Dendritic cell treated with granulocyte-macrophage colony-stimulating factor and Interleukin-4, amounts not matched to agents 40 ng/mL and 50 ng/mL, for 4 days (primary cell): ENCODE measurements around the gene TAS2R60.
A peak's percentile ranks its signal among the peaks of the same experiment; 100 is the strongest.
"Not testable (repeated sequence)": the region's sequence is repeated elsewhere in the genome, so short reads cannot be mapped to it uniquely, and the experiment has no call there.

Experiments
- H3K27ac Mint-ChIP-seq: one replicate; pipeline ENCODE4 v1.8.0; 2022; ENCODE audit warnings: mild to moderate bottlenecking, mixed read lengths
- H3K27me3 Mint-ChIP-seq: one replicate; pipeline ENCODE4 v1.8.0; 2022; ENCODE audit warnings: mild to moderate bottlenecking, mixed read lengths
- H3K36me3 Mint-ChIP-seq: one replicate; pipeline ENCODE4 v1.8.0; 2022; ENCODE audit warnings: low read depth, mixed read lengths
- H3K4me1 Mint-ChIP-seq: one replicate; pipeline ENCODE4 v1.8.0; 2022; ENCODE audit warnings: low read depth, mixed read lengths
- H3K4me3 Mint-ChIP-seq: one replicate; pipeline ENCODE4 v1.8.0; 2022; ENCODE audit warnings: mild to moderate bottlenecking, moderate library complexity, mixed read lengths
- H3K9me3 Mint-ChIP-seq: one replicate; pipeline ENCODE4 v1.8.0; 2022; ENCODE audit warnings: mixed read lengths
- intact Hi-C: fragments of 100-400 bp; cut with micrococcal nuclease; formaldehyde crosslinking; loops from one replicate; pipeline ENCODE4 v1.15.0; 2022

TAS2R60 gene

DNA sequence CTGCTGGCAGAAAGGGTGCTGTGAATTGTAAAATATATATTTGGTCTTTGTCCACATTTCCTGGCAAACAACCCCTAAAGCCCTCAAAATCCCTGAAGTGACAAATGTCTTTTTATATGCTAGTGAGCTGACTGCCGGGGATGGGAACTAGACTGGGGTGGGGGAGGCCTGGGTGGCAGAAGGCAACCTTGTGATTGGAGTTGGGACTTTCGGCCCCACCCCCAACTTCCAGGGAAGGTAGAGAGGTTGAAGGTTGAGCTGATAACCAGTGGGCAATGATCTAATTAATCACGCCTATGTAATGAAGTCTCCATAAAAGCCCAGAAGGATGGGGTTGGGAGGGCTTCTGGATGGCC, 37.3 kb upstream of the TAS2R60 start:
- H3K4me1 Mint-ChIP-seq: peaks cover 46% of the 10 kb centered on the region
- intact Hi-C loops: no loop called here

DNA sequence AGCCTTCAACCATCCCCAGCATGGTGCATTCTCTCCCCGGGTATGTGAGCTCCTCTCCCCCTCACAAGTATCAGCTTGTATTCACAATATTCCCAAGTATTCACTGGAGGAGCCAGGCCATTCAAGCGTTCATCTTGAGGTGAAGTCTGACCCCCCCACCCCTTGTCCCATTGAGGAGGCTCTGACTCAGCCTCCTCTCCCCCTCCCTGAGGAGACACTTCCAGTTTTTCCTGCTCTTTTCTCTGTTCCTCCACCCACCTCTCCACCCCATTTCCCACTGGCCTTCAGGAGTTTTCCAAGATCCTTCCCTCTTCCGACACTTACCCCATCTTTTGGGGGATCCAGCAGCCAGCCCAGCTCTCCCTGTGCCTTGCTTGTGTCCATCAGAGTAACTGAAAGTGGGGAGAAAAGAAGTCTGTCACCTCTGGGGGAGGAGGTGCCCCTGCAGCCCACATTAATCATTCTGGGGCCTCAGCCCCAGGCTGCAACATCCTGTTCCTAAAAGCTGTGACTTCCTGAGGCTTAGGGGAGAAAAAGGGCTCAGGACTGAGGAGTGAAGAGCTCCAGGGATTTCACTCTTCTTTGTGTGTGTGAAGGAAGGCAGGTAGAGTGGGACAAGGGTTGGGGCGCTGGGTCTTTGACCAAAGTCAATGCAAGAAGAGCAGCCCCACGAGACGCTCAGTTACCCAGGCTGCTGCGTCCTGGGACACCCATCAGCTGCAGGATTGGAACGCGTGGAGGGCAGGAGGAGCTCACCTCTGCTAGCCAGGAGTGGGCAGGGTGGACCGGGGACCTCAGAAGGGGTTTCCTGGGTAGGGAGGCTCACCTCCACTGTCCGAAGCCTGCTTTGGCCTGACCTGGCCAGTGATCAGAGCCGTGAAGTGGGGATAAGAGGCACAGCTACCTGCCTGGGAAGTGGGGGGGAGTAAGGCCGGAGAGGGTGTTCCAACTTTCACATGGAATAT, 35.7 kb upstream of the TAS2R60 start:
- Mint-ChIP-seq H3K9me3 (no peaks in the 10 kb centered on the region), H3K27me3 (peaks cover 8% of the 10 kb centered on the region), H3K36me3 (no peaks in the 10 kb centered on the region), H3K27ac (peak overlapping the region; percentile 5), H3K4me3 (no peak overlapping the region), H3K4me1 (peaks cover 61% of the 10 kb centered on the region)
- intact Hi-C loops: no loop called here

More for the DNA sequence above, 37.3 kb upstream of the TAS2R60 start:
- no peak overlapping the region for H3K27ac Mint-ChIP-seq
- H3K27me3 Mint-ChIP-seq: peaks cover 8% of the 10 kb centered on the region
- no peaks in the 10 kb centered on the region for H3K36me3 Mint-ChIP-seq
- no peaks in the 10 kb centered on the region for H3K9me3 Mint-ChIP-seq
- H3K4me3 Mint-ChIP-seq: no peak overlapping the region

DNA sequence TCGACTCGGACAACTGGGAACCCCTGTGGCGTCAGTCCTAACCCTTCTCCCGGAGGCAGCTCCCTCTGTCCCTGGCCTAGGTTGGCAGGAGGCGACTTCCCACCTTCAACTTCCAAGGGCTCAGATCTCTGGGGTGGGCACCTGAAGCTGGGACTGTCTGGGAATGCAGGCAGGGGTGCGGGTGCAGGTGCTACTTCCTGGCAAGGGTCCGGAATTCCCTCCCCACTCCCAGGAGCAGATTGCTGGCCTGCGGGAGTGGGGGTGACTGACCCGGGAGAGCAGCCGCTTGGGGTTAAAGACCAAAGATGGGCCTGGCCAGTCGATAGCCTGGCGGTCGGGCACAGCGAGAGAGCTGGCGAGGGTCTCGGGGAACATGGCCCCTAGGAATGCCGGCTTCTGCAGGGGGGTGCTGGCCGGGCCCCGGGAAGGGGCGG, 35.0 kb upstream of the TAS2R60 start:
- Mint-ChIP-seq H3K4me3 (no peak overlapping the region), H3K9me3 (no peaks in the 10 kb centered on the region), H3K27me3 (peaks cover 8% of the 10 kb centered on the region), H3K4me1 (peaks cover 68% of the 10 kb centered on the region), H3K27ac (peak overlapping the region; percentile 5), H3K36me3 (no peaks in the 10 kb centered on the region)
- intact Hi-C loops: no loop called here

DNA sequence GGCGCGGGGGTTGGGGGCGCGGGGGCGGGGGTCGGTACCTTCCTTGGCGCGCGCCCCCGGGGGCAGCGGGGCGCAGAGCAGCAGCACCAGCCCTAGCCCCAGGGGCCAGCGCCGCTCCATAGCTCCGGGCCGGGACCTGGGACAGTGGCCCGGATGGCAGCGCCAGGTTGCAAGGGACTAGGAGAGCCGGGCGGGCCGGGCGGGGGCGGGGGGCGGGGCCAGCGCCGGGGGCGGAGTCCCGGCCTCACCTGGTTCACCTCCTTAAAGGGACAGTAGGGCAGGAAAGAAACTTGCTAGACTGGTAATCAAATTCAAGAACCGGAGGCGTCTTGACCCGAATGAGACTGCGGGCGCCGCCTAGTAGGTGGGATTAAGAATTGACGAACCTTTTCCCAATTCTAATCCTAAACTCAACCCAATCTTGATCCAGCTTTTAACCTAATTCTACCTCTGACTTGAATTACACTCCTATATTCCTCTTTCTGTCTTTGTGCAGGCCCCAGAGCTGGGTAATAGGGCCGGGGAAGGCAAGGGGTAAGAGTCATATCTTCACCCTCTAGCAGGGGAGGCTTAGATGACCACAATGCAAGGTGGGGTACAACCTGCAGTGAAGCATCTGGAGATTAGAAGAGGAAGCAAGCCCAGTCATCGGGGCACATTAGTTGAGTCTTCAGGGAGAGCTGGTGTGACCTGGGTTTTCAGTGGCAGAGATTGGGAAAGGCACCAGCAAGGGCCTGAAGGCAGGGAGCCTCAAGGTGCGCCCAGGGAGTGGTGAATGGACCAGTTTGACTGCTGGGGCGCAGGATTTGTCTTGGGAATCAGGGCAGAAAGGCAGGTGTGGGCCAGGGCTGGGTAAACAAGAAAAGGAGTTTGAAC, 34.3 kb upstream of the TAS2R60 start, which contains the start of gene EPHA1:
Gene EPHA1 (minus strand): TSS at position 171 of the 876 bp plus-strand sequence. CDS start 51 bp downstream, at position 120.
- intact Hi-C loops: no loop called here
- H3K4me1 Mint-ChIP-seq: peaks cover 75% of the 10 kb centered on the region

DNA sequence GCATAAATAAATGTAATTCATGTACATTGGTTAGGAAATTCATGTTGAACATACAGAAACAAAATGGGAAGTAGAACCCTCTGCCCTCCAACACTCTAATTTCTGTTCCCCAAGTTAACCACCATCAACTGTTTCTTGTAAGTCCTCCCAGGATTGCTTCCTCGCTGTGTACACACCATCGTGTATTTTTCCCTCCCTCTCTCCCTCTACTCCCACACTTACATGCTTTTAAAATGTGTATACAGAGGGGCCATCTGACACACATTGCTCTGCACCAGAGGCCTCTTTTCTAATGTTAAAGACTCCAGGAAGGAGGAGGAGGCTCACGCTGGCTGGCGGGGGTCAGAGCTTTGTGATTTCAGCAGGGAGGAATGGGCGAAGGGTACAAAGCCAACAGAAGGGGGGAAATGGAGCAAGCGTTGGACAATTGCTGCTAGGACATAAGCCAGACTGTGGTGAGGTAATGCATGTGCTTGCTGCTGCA, 32.7 kb upstream of the TAS2R60 start:
- H3K4me3 Mint-ChIP-seq: peak overlapping the region; percentile 61
- peaks cover 88% of the 10 kb centered on the region for H3K4me1 Mint-ChIP-seq
- no peaks in the 10 kb centered on the region for H3K36me3 Mint-ChIP-seq
- no peaks in the 10 kb centered on the region for H3K9me3 Mint-ChIP-seq
- intact Hi-C loops: loop anchor here (2.0 to 10.0 kb wide), 2 partner anchors 30 to 74 kb away; partner anchors contain the start of gene ZYX
- H3K27ac Mint-ChIP-seq: peak overlapping the region; percentile 88
- H3K27me3 Mint-ChIP-seq: peaks cover 8% of the 10 kb centered on the region

More for the DNA sequence above, 34.3 kb upstream of the TAS2R60 start, which contains the start of gene EPHA1:
- Mint-ChIP-seq H3K36me3 (no peaks in the 10 kb centered on the region), H3K27me3 (peaks cover 8% of the 10 kb centered on the region), H3K9me3 (no peaks in the 10 kb centered on the region), H3K27ac (peak within 1 kb of the TSS; percentile 88), H3K4me3 (peak within 1 kb of the TSS; percentile 27)

DNA sequence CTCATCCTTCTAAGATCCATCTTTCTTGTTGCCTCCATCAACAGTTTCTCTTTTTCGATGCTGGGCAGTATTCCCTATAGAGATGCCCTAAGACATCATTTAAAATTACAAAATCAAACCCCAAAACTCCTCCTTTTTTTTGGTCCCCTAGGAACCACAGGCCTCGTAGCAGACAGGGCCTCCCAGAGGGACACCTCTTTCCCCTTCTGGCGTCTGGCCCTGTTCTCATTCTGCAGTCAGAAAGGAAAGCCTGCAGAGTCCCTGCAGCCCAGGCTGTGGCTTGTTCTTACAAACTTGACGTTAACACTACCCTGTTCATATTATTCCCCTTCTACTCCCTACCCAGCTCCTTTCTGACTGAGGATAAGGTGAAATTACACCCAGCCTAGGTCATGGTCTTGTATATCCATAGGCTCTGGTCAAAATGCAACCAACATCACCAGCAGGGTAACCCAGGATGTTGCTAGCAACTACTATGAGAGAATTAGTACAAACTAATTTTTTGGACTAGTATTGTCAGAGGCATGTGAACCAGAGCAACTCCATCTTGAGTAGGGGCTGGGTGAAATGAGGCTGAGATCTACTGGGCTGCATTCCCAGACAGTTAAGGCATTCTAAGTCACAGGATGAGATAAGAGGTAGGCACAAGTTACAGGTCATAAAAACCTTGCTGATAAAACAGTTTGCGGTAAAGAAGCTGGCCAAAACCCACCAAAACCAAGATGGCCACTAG, 31.1 kb upstream of the TAS2R60 start:
- H3K4me1 Mint-ChIP-seq: peaks cover 83% of the 10 kb centered on the region
- H3K4me3 Mint-ChIP-seq: no peak overlapping the region
- intact Hi-C loops: loop anchor here (2.0 to 10.0 kb wide), 2 partner anchors 31 to 73 kb away; partner anchors contain the start of gene ZYX
- H3K36me3 Mint-ChIP-seq: no peaks in the 10 kb centered on the region
- H3K9me3 Mint-ChIP-seq: no peaks in the 10 kb centered on the region
- peaks cover 8% of the 10 kb centered on the region for H3K27me3 Mint-ChIP-seq
- H3K27ac Mint-ChIP-seq: peak overlapping the region; percentile 63

DNA sequence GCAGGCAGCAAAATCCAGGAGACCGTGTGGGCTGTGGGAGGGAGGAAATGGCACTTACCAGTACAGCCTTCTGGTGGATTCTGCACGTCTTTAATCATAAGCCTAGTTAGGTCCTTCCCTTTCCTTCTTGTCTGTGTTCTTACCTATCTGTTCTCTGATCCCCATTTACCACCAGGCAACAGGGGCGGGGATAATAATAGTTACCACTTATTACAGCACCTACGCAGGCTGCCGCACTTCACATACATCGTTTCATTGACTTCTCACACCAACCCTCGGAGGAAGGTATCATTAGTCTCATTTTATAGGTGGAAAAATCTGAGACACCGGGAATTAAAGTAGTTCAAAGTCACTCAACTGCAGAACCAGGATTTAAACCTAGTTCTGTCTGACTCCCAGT, 30.1 kb upstream of the TAS2R60 start:
- intact Hi-C loops: loop anchor here (10.0 kb wide), 1 partner anchor 72 kb away; no protein-coding TSS in a partner anchor
- no peaks in the 10 kb centered on the region for H3K36me3 Mint-ChIP-seq
- H3K4me3 Mint-ChIP-seq: no peak overlapping the region
- no peaks in the 10 kb centered on the region for H3K9me3 Mint-ChIP-seq
- peaks cover 4% of the 10 kb centered on the region for H3K27me3 Mint-ChIP-seq
- H3K4me1 Mint-ChIP-seq: peaks cover 73% of the 10 kb centered on the region
- peak overlapping the region; percentile 63 for H3K27ac Mint-ChIP-seq

DNA sequence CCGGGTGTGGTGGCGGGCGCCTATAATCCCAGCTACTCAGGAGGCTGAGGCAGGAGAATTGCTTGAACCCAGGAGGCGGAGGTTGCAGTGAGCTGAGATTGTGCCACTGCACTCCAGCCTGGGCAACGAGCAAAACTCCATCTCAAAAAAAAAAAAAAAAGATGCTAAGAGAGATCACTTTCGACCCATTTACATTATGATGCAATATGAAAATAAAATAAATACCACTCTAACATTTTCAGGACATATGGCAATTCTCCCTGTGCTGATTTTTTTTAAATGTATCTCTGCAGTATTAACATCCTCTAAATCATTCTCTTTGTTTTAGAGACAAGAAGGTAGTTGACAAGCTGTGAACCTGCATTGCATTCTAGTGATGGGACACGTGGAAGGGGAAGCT, 28.0 kb upstream of the TAS2R60 start:
- intact Hi-C loops: loop anchor here (5.0 to 10.0 kb wide), 2 partner anchors 70 to 93 kb away; no protein-coding TSS in a partner anchor
- H3K4me3 Mint-ChIP-seq, H3K9me3 Mint-ChIP-seq, H3K27me3 Mint-ChIP-seq, H3K36me3 Mint-ChIP-seq, H3K27ac Mint-ChIP-seq: not testable (repeated sequence)
- H3K4me1 Mint-ChIP-seq: peaks cover 55% of the 10 kb centered on the region

DNA sequence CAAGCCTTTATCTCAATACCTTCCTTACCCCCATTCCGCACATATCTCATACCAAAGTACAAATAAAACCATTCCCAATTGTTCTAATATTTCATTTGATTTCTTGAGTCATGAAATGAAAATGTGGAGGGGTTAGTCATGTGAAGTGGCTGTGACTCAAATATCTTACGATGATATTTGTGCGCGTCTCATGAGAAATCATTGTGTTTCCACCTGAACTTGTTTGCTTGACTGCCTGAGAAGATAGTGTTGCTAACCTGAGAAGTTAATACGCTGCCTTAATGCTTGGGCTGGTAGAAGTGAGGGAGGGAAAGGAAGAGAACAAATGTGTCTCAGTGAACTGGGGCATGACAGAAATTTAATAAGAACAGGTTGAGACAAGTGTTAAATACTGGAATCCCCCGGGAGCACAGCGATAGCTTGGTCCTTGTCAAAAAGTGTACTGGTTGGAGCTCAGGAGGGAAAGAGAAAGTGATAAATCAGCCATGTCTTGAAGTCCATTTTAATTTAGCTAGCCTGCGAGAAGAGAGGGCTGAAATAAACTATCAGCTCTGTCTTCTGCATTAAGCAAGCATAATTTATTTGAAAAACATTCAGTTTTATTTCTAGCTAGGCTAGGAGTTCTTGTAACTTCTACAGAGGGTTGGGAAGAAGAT, 27.4 kb upstream of the TAS2R60 start:
- H3K4me3 Mint-ChIP-seq: no peak overlapping the region
- H3K27ac Mint-ChIP-seq: no peak overlapping the region
- no peaks in the 10 kb centered on the region for H3K36me3 Mint-ChIP-seq
- intact Hi-C loops: loop anchor here (2.0 to 10.0 kb wide), 3 partner anchors 69 to 175 kb away; no protein-coding TSS in a partner anchor
- no peaks in the 10 kb centered on the region for H3K9me3 Mint-ChIP-seq
- peaks cover 48% of the 10 kb centered on the region for H3K4me1 Mint-ChIP-seq
- no peaks in the 10 kb centered on the region for H3K27me3 Mint-ChIP-seq

DNA sequence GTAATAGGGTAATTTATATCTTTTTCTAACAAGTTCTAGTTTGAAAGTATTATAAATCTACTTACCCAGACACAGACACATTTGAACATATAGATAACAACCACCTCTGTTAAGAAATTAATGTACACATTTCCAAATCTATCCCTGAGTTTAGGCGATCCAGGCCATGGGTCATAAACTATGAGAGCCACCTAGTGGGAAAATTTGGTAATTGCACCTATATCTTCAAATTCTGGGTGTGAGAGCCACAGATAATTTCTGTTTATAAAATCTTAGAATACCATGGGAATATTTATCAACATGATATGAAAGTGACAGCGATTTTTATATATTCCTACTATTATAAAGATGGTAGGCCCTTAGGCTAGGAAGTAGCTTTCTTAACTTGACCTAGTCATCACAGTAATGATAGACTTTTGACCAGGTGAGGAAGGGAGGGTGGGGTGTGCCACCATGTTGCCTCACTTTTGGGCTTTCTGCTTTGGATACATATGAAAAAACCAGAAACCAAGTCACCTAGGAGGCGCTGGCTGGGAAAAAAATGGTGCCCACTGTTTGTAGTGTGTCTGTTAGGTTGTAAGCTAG, 26.6 kb upstream of the TAS2R60 start:
- Mint-ChIP-seq H3K27me3 (no peaks in the 10 kb centered on the region), H3K36me3 (no peaks in the 10 kb centered on the region), H3K4me3 (no peak overlapping the region), H3K9me3 (no peaks in the 10 kb centered on the region), H3K4me1 (peaks cover 41% of the 10 kb centered on the region), H3K27ac (no peak overlapping the region)
- intact Hi-C loops: loop anchor here (2.0 to 10.0 kb wide), 3 partner anchors 68 to 176 kb away; no protein-coding TSS in a partner anchor

DNA sequence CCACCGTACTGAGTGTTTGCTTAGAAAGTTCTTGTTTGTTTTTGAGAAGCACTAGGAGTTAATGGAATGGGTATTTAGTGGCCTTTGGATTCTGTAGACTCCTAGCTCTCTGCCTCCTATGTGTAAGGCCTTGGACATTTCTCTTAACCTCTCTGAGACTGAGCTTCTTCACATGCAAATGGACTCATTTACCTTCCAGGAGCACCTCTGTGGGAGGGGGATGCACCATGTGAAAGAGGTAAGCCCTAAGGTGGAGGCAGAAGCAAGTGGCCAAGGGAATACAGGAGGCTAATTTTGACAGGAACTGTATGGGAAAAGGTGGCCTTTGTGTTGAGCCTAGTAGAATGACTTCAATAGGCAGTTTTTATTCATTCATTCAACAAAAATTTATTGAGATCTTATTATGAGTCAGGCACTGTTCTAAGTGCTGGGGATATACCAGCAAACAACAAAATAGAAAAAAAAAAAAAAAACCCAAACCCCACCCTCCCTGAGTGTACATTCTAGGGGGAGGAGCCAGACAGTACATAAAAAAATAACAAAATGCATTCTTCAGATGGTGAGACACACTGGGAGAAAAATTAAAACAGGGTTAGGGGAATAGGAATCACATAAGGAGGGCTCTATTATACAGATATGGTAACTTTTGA, 25.4 kb upstream of the TAS2R60 start:
- Mint-ChIP-seq H3K27me3 (no peaks in the 10 kb centered on the region), H3K4me1 (peaks cover 29% of the 10 kb centered on the region), H3K9me3 (no peaks in the 10 kb centered on the region), H3K4me3 (no peak overlapping the region), H3K36me3 (no peaks in the 10 kb centered on the region), H3K27ac (peak overlapping the region; percentile 19)
- intact Hi-C loops: loop anchor here (2.0 to 10.0 kb wide), 3 partner anchors 67 to 177 kb away; no protein-coding TSS in a partner anchor
